KOPT-K1 (cell line): ENCODE results near the gene SIM1.
A peak's percentile ranks its signal among the peaks of the same experiment; 100 is the strongest.
"Not testable (repeated sequence)": the region's sequence is repeated elsewhere in the genome, so short reads cannot be mapped to it uniquely, and the experiment has no call there.

Source experiments
- H3K27ac ChIP-seq: fragments of 200-600 bp; sonication (generic); 2 replicates; pipeline ENCODE4 v1.5.1; 2016; ENCODE audit warnings: antibody characterized with exemption, mild to moderate bottlenecking, low read depth, low read length; ENCODE audit not compliant: poor library complexity, severe bottlenecking
- H3K36me3 ChIP-seq: fragments of 200-600 bp; sonication (generic); 2 replicates; pipeline ENCODE4 v1.5.1; 2017; ENCODE audit warnings: antibody characterized with exemption, mild to moderate bottlenecking, low read length, moderate library complexity; ENCODE audit not compliant: insufficient read depth
- H3K9me3 ChIP-seq: fragments of 200-600 bp; sonication (generic); 2 replicates; pipeline ENCODE4 v1.5.1; 2017; ENCODE audit warnings: antibody characterized with exemption, low read length, mild to moderate bottlenecking; ENCODE audit not compliant: insufficient read depth, poor library complexity, severe bottlenecking

SIM1 gene

GRCh38 chr6:100376103-100376502, 88.6 kb downstream of the SIM1 start:
- Histone ChIP-seq H3K9me3 (no peaks in the 10 kb centered on the region), H3K36me3 (no peaks in the 10 kb centered on the region), H3K27ac (no peak overlapping the region)

- H3K36me3 ChIP-seq: no peaks in the 10 kb centered on the region
- H3K27ac ChIP-seq: no peak overlapping the region
- H3K9me3 ChIP-seq: no peaks in the 10 kb centered on the region
Observed at GRCh38 chr6:100372326-100373091, 92.2 kb downstream of the SIM1 start.

GRCh38 chr6:100371591-100371990, 93.1 kb downstream of the SIM1 start:
- Histone ChIP-seq H3K9me3 (no peaks in the 10 kb centered on the region), H3K27ac (no peak overlapping the region), H3K36me3 (no peaks in the 10 kb centered on the region)

- Histone ChIP-seq H3K27ac (no peak overlapping the region), H3K36me3 (no peaks in the 10 kb centered on the region), H3K9me3 (no peaks in the 10 kb centered on the region)
Observed at GRCh38 chr6:100370265-100370664, 94.5 kb downstream of the SIM1 start.

GRCh38 chr6:100366419-100366818, 98.3 kb downstream of the SIM1 start:
- no peak overlapping the region for H3K27ac ChIP-seq
- no peaks in the 10 kb centered on the region for H3K36me3 ChIP-seq
- no peaks in the 10 kb centered on the region for H3K9me3 ChIP-seq

- Histone ChIP-seq H3K36me3 (no peaks in the 10 kb centered on the region), H3K27ac (no peak overlapping the region), H3K9me3 (no peaks in the 10 kb centered on the region)
Observed at GRCh38 chr6:100363651-100364050, 101.1 kb downstream of the SIM1 start.

- H3K36me3 ChIP-seq, H3K27ac ChIP-seq: not testable (repeated sequence)
Observed at GRCh38 chr6:100354736-100355641, 109.7 kb downstream of the SIM1 start.

GRCh38 chr6:100353276-100354015, 111.3 kb downstream of the SIM1 start:
- no peaks in the 10 kb centered on the region for H3K9me3 ChIP-seq
- H3K27ac ChIP-seq: no peak overlapping the region

More at GRCh38 chr6:100354736-100355641, 109.7 kb downstream of the SIM1 start:
- H3K9me3 ChIP-seq: not testable (repeated sequence)

GRCh38 chr6:100350139-100350538, 114.6 kb downstream of the SIM1 start:
- H3K36me3 ChIP-seq: no peaks in the 10 kb centered on the region
- H3K9me3 ChIP-seq: no peaks in the 10 kb centered on the region
- H3K27ac ChIP-seq: peak overlapping the region; percentile 98

More at GRCh38 chr6:100353276-100354015, 111.3 kb downstream of the SIM1 start:
- no peaks in the 10 kb centered on the region for H3K36me3 ChIP-seq

- Histone ChIP-seq H3K9me3 (no peaks in the 10 kb centered on the region), H3K36me3 (no peaks in the 10 kb centered on the region), H3K27ac (peak overlapping the region; percentile 98)
Observed at GRCh38 chr6:100349366-100349765, 115.4 kb downstream of the SIM1 start.

- Histone ChIP-seq H3K9me3 (no peaks in the 10 kb centered on the region), H3K27ac (peak overlapping the region; percentile 98)
Observed at GRCh38 chr6:100347901-100348550, 116.7 kb downstream of the SIM1 start.

GRCh38 chr6:100346828-100347227, 117.9 kb downstream of the SIM1 start:
- H3K27ac ChIP-seq: peak overlapping the region; percentile 98
- no peaks in the 10 kb centered on the region for H3K36me3 ChIP-seq

More at GRCh38 chr6:100347901-100348550, 116.7 kb downstream of the SIM1 start:
- H3K36me3 ChIP-seq: no peaks in the 10 kb centered on the region

GRCh38 chr6:100346203-100346602, 118.5 kb downstream of the SIM1 start:
- Histone ChIP-seq H3K36me3 (no peaks in the 10 kb centered on the region), H3K9me3 (no peaks in the 10 kb centered on the region), H3K27ac (peak overlapping the region; percentile 98)

More at GRCh38 chr6:100346828-100347227, 117.9 kb downstream of the SIM1 start:
- H3K9me3 ChIP-seq: no peaks in the 10 kb centered on the region

GRCh38 chr6:100344761-100345160, 120.0 kb downstream of the SIM1 start:
- H3K9me3 ChIP-seq: peaks cover 10% of the 10 kb centered on the region
- H3K27ac ChIP-seq: peak overlapping the region; percentile 98
- no peaks in the 10 kb centered on the region for H3K36me3 ChIP-seq
